ENCODE results near the gene SLC24A4.

The SLC24A4 gene

GRCh38 chr14:92323011-92323915, at the start of gene SLC24A4:
TSS of gene SLC24A4 (plus strand) at chr14:92323165. CDS start at chr14:92323831, 666 bp downstream.
- DNase-seq: no peak

- no peak for DNase-seq
These were observed 49.8 kb upstream of the SLC24A4 start for GRCh38 chr14:92273166-92273565.

GRCh38 chr14:92274055-92274454, 48.9 kb upstream of the SLC24A4 start:
- DNase-seq: no peak

- DNase-seq: no peak
These were observed 46.9 kb upstream of the SLC24A4 start for GRCh38 chr14:92276074-92276473.

- DNase-seq: no peak
These were observed 45.9 kb upstream of the SLC24A4 start for GRCh38 chr14:92277031-92277430.

GRCh38 chr14:92280554-92281262, 42.3 kb upstream of the SLC24A4 start:
- no peak for DNase-seq

- no peak for DNase-seq
These were observed 40.3 kb upstream of the SLC24A4 start for GRCh38 chr14:92282669-92283068.

GRCh38 chr14:92285311-92285710, 37.7 kb upstream of the SLC24A4 start:
- DNase-seq: no peak

GRCh38 chr14:92287987-92288386, 35.0 kb upstream of the SLC24A4 start:
- no peak for DNase-seq

- no peak for DNase-seq
These were observed 33.8 kb upstream of the SLC24A4 start for GRCh38 chr14:92288994-92289660.

GRCh38 chr14:92292673-92293072, 30.3 kb upstream of the SLC24A4 start:
- no peak for DNase-seq

- no peak for DNase-seq
These were observed 28.5 kb upstream of the SLC24A4 start for GRCh38 chr14:92294506-92294905.

GRCh38 chr14:92297818-92298595, 25.0 kb upstream of the SLC24A4 start:
- DNase-seq: no peak

- DNase-seq: no peak
These were observed 20.5 kb upstream of the SLC24A4 start for GRCh38 chr14:92302481-92302880.

GRCh38 chr14:92308716-92309115, 14.2 kb upstream of the SLC24A4 start:
- DNase-seq: no peak

- DNase-seq: no peak
These were observed 12.9 kb upstream of the SLC24A4 start for GRCh38 chr14:92309968-92310530.

GRCh38 chr14:92310776-92311375, 12.1 kb upstream of the SLC24A4 start:
- DNase-seq: no peak

- DNase-seq: no peak
These were observed 8.8 kb upstream of the SLC24A4 start for GRCh38 chr14:92314182-92314581.

GRCh38 chr14:92315050-92315805, 7.7 kb upstream of the SLC24A4 start:
- no peak for DNase-seq

- DNase-seq: no peak
These were observed 6.8 kb upstream of the SLC24A4 start for GRCh38 chr14:92316176-92316575.

GRCh38 chr14:92316937-92317336, 6.0 kb upstream of the SLC24A4 start:
- no peak for DNase-seq

All from SHP77 treated with DMSO at 0.1 percent for 48 hours (cell line).